Measurements from ENCODE around the gene SLC45A2.

Gene SLC45A2

DNA sequence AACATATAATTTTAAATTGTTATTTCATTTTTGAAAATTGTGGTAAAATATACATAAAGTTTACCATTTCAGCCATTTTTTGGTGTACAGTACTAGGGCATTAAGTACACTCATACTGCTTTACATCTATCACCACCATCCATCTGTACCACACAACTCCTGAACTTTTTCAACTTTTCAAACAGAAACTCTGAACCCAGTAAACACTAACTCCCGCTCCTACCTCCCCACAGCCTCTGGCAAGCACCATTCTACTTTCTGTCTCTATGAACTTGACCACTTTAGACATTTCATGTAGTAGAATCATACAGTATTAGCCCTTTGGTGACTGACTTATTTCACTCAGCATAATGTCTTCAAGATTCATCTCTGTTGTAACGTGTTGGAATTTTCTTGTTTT is 8.4 kb upstream of the SLC45A2 start:
- TF ChIP-seq, protein P1, sequence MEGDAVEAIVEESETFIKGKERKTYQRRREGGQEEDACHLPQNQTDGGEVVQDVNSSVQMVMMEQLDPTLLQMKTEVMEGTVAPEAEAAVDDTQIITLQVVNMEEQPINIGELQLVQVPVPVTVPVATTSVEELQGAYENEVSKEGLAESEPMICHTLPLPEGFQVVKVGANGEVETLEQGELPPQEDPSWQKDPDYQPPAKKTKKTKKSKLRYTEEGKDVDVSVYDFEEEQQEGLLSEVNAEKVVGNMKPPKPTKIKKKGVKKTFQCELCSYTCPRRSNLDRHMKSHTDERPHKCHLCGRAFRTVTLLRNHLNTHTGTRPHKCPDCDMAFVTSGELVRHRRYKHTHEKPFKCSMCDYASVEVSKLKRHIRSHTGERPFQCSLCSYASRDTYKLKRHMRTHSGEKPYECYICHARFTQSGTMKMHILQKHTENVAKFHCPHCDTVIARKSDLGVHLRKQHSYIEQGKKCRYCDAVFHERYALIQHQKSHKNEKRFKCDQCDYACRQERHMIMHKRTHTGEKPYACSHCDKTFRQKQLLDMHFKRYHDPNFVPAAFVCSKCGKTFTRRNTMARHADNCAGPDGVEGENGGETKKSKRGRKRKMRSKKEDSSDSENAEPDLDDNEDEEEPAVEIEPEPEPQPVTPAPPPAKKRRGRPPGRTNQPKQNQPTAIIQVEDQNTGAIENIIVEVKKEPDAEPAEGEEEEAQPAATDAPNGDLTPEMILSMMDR (IDR thresholded peaks at IDR 0.05; ENCODE audit: extremely low read depth, insufficient read depth, missing control alignments) = no peak
- in situ Hi-C loops (cut with MboI; ENCODE audit: low pct_unique_long_range_greater_than_20kb, low sequenced_read_pairs, unreplicated experiment) = loop anchor here (10.0 kb wide), 1 partner anchor 472 kb away; no protein-coding TSS in a partner anchor
- no peak for DNase-seq (ENCODE audit: low spot score)

DNA sequence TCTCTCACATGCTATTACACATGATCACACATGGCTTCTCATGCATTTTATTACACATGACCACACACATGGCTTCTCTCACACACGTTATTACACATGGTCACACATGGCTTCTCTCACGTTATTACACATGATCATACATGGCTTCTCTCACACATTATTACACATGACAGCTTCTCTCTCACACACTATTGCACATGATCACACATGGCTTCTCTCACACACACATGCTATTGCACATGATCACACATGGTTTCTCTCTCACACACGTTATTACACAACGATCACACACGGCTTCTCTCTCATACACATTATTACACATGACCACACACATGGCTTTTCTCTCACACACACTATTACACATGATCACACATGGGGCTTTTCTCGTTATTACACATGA is 954 bp upstream of the SLC45A2 start:
- TF ChIP-seq, protein P1 (IDR thresholded peaks at IDR 0.05; ENCODE audit: extremely low read depth, insufficient read depth, missing control alignments) = no peak
- in situ Hi-C loops (cut with MboI; ENCODE audit: low pct_unique_long_range_greater_than_20kb, low sequenced_read_pairs, unreplicated experiment) = no loop called here

DNA sequence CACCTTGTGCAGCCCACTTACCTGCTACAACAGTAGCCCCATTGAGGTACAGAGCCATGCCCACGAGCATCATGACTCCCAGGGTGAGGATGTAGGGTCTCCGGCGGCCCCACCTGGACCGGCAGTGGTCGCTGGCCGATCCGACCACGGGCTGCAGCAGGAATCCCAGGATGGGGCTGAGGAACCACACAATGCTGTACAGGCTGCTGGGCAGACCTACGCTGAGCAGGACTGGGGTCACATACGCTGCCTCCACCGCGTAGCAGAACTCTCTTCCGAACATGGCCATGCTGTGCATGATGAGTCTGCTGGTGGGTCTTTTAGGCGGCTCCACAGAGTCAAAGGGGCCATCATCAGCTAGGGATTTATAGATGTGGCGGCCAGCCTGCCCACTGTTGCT is 315 bp downstream of the SLC45A2 start:
- in situ Hi-C loops (cut with MboI; ENCODE audit: low pct_unique_long_range_greater_than_20kb, low sequenced_read_pairs, unreplicated experiment) = no loop called here
- TF ChIP-seq, protein P1 (IDR thresholded peaks at IDR 0.05; ENCODE audit: extremely low read depth, insufficient read depth, missing control alignments) = no peak
- no peak for DNase-seq (ENCODE audit: low spot score)

More for the DNA sequence above, 954 bp upstream of the SLC45A2 start:
- DNase-seq (ENCODE audit: low spot score) = no peak

DNA sequence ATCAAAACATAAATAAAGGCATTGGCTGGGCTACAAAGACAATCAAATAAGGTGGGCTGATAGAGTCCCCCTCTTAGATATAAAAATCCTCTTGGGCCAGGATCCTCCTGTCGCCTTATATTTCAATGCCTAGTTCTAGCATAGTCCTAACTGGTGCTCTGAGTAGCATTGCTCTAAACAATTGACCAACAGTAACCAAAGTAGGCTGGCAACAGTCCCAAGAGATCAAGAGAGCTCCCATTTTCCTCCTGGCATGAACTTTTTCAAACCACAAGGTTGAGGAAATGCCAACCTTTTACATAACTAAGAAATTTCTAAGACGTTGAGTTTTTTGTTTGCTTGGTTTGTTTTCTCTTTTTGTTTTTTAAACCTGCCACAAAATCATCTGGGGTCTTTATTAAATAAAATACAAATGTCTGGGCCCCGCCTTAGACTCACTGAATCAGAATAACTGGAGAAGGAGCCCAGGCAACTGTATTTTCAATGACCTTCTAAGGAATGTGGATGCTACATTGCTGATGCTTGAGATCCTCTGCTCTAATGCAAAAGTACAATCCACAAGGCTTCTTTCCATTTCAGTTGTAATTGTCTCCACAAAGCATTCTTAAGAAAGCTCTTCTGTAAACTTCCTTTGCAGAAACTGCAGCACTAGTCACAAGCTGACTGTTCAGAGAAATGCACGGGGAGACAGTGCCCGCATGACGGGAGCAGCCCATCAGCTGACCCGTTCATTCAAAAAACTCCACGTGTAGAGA is 2.9 kb downstream of the SLC45A2 start:
- DNase-seq (ENCODE audit: low spot score) = no peak
- TF ChIP-seq, protein P1 (IDR thresholded peaks at IDR 0.05; ENCODE audit: extremely low read depth, insufficient read depth, missing control alignments) = no peak
- in situ Hi-C loops (cut with MboI; ENCODE audit: low pct_unique_long_range_greater_than_20kb, low sequenced_read_pairs, unreplicated experiment) = no loop called here

DNA sequence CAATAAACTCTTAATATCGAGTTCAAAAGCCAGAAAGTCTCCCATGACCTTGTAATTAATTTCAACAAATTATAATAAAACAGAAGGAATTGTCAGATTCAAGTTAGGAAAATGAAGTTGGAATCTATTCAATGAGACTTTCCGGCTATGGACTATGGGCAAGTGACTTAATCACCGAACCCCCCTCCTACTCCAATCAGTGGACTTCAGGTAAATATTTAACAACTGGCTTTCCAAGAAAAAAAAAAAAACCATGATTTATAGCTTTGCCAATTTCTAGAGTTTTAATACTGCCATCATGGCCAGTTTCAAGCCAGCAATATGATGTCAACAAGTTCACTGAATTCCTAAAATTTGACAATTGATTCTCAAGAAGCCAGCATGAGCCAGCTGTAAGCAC is 4.5 kb downstream of the SLC45A2 start:
- TF ChIP-seq, protein P1 (IDR thresholded peaks at IDR 0.05; ENCODE audit: extremely low read depth, insufficient read depth, missing control alignments) = no peak
- no peak for DNase-seq (ENCODE audit: low spot score)
- in situ Hi-C loops (cut with MboI; ENCODE audit: low pct_unique_long_range_greater_than_20kb, low sequenced_read_pairs, unreplicated experiment) = no loop called here

DNA sequence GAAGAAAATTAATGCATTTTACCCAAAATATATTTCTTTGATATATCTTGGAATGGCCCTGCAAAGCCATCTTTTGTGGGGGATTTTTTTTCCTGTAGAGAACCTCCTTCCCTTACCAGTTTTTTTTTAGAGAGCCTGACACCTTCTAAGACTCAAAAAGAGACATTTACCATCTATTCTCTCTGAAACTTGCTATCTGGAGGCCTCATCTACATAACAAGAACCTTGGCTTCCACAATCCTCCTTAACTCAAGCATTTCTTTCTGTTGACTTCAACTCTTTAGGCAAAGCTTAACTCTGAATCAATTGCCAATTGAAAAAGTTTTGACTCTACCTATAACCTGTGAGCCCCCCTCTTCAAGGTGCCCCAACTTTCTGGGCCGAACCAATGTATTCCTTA is 6.2 kb downstream of the SLC45A2 start:
- DNase-seq (ENCODE audit: low spot score) = no peak
- in situ Hi-C loops (cut with MboI; ENCODE audit: low pct_unique_long_range_greater_than_20kb, low sequenced_read_pairs, unreplicated experiment) = no loop called here
- TF ChIP-seq, protein P1 (IDR thresholded peaks at IDR 0.05; ENCODE audit: extremely low read depth, insufficient read depth, missing control alignments) = no peak

Measured in GM13977 (cell line).